Stimulated activated effector memory CD8-positive, alpha-beta T cell treated with anti-CD3 and anti-CD28 coated beads, Interleukin-12 subunit alpha, Interleukin-12 subunit beta, amount 100 ng/mL, for 72 hours (primary cell): ENCODE data around the gene TRIM73.
"Not testable (repeated sequence)": the region's sequence is repeated elsewhere in the genome, so short reads cannot be mapped to it uniquely, and the experiment has no call there.

Experiments used
- ATAC-seq: fragments of 150-1000 bp; cut with Tn5 transposase; 2 replicates; pipeline ENCODE4 v1.10.0; 2021
- DNase-seq, 2 donors: peaks; one replicate each; pipeline ENCODE4 v3.0.0; 2021 to 2022; ENCODE audit warnings: low spot score in 2 of 2
- H3K27ac Mint-ChIP-seq: one replicate; pipeline ENCODE4 v1.8.0; 2022; ENCODE audit warnings: mild to moderate bottlenecking, mixed read lengths
- H3K36me3 Mint-ChIP-seq: one replicate; pipeline ENCODE4 v1.8.0; 2022; ENCODE audit warnings: mild to moderate bottlenecking, mixed read lengths
- H3K4me1 Mint-ChIP-seq: one replicate; pipeline ENCODE4 v1.8.0; 2022; ENCODE audit warnings: mixed read lengths
- H3K4me3 Mint-ChIP-seq: one replicate; pipeline ENCODE4 v1.8.0; 2022; ENCODE audit warnings: mild to moderate bottlenecking, mixed read lengths
- H3K9me3 Mint-ChIP-seq: one replicate; pipeline ENCODE4 v1.8.0; 2022; ENCODE audit warnings: mixed read lengths

Gene TRIM73

GRCh38 chr7:75442101-75442464 is 46.7 kb downstream of the TRIM73 start:
- peaks cover 49% of the 10 kb centered on the region for H3K36me3 Mint-ChIP-seq

GRCh38 chr7:75442465-75443111 is 47.2 kb downstream of the TRIM73 start:
- H3K4me3 Mint-ChIP-seq = peak overlapping the region; percentile 75
- peak; percentile 33 to 71 for DNase-seq
- ATAC-seq = peak; percentile 98

More at GRCh38 chr7:75442101-75442464, 46.7 kb downstream of the TRIM73 start:
- ATAC-seq = peak; percentile 63
- not testable (repeated sequence) for H3K9me3 Mint-ChIP-seq, H3K27ac Mint-ChIP-seq, H3K4me1 Mint-ChIP-seq, DNase-seq
- H3K4me3 Mint-ChIP-seq = peak overlapping the region; percentile 59

GRCh38 chr7:75449946-75450345 is 54.5 kb downstream of the TRIM73 start:
- DNase-seq, H3K4me3 Mint-ChIP-seq, H3K27ac Mint-ChIP-seq, ATAC-seq, H3K9me3 Mint-ChIP-seq, H3K4me1 Mint-ChIP-seq: not testable (repeated sequence)
- peaks cover 41% of the 10 kb centered on the region for H3K36me3 Mint-ChIP-seq

More at GRCh38 chr7:75442465-75443111, 47.2 kb downstream of the TRIM73 start:
- peaks cover 46% of the 10 kb centered on the region for H3K36me3 Mint-ChIP-seq
- not testable (repeated sequence) for H3K9me3 Mint-ChIP-seq, H3K4me1 Mint-ChIP-seq
- peak overlapping the region; percentile 84 for H3K27ac Mint-ChIP-seq

- not testable (repeated sequence) for DNase-seq, H3K9me3 Mint-ChIP-seq, H3K4me3 Mint-ChIP-seq, H3K4me1 Mint-ChIP-seq, H3K27ac Mint-ChIP-seq
- peaks cover 40% of the 10 kb centered on the region for H3K36me3 Mint-ChIP-seq
- peak; percentile 90 for ATAC-seq
These were observed 57.1 kb downstream of the TRIM73 start for GRCh38 chr7:75452494-75452955.
